GM12892 (cell line): Measurements from ENCODE around the gene RCL1.
A peak's percentile ranks its signal among the peaks of the same experiment; 100 is the strongest.

Source experiments
- DNase-seq: peaks from one replicate; pipeline ENCODE4 v3.0.0; 2011; ENCODE audit not compliant: insufficient read length
- FAIRE-seq: peaks from 2 replicates; lab custom pipeline; 2011; peaks lifted over from hg19 to GRCh38; lab: Jason Lieb, UNC
- POLR2A ChIP-seq: IDR thresholded peaks from 2 replicates; pipeline ENCODE4 v1.6.1; 2011; ENCODE audit warnings: low read depth, low read length, control low read depth
- POLR2AphosphoS5 ChIP-seq: IDR thresholded peaks from 2 replicates; pipeline ENCODE4 v1.6.1; 2011; ENCODE audit warnings: low read depth, low read length, control low read depth
- TAF1 ChIP-seq: IDR thresholded peaks from 2 replicates; pipeline ENCODE4 v1.6.1; 2011; ENCODE audit warnings: low read depth, mild to moderate bottlenecking, control low read depth, low read length, borderline replicate concordance

The RCL1 gene

DNA sequence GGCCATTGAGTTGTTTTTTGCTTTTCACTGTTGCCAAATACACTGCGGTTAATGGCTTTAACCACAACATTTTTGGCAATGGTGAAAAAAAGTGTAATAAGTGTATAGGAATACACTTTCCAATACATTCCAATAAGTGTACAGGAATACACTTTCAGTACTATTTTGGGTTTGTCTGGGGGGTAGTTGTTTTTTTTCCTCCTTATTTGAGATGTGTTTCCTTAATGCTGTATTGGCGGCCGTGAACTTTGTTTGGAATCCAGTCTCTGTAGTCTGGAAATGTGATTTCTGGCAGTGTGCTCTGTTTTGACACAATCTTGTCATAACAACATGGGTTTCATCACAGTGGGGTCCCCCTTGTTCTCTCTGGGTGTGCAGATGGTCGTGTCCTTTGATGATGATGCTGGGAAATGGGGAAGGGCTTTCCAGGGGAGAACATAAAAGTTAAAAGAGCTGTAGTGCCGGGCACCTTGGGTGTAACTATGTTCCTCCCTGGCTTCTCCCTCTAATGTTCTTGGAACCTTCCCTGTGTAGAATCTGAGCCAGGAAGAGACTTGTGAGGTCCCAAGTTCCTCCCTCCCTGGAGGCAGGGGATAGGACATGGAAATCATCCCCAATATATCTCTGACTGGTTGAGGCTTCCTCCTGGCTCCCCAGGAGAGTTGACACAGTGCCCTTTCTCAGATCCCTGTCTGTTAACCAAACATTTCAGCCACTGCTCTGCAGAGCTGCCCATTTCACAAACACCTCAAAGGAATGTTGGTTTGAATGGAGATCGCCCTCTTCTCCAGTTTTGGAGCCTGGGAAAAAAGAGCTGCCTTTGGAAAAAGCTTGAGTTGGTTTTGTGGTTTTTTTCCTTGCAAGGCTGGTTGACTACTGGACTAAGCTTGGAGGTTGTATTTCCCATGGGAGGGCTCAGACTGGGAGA, 44.8 kb downstream of the RCL1 start:
- FAIRE-seq, result no peak
- DNase-seq, result no peak
- TF ChIP-seq POLR2AphosphoS5 (no peak), TAF1 (no peak), POLR2A (no peak)

DNA sequence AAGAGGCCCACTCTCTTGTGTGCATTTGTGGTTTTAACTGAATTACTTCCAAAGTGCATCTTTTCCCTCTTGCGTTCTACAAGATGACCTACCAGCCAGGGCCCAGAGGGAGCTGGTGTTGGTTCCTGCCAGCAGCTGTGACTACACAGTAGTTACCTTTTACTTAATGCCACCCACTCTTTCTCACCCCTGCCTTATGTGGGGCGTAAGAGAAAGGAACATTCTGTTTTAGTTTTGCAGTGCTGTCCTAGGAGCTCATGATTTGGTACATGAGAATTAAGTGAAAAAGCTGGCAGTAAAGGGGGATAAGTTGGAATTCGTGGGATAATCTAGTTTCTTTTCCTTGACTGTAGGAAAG, 45.4 kb downstream of the RCL1 start:
- FAIRE-seq, result no peak
- DNase-seq, result no peak
- TF ChIP-seq POLR2AphosphoS5, result no peak
- no peak for TF ChIP-seq POLR2A
- no peak for TF ChIP-seq TAF1

GRCh38 chr9:4839470-4839912, 46.7 kb downstream of the RCL1 start:
- DNase-seq (no peak), FAIRE-seq (no peak)
- TF ChIP-seq POLR2A, result no peak
- no peak for TF ChIP-seq POLR2AphosphoS5
- no peak for TF ChIP-seq TAF1

DNA sequence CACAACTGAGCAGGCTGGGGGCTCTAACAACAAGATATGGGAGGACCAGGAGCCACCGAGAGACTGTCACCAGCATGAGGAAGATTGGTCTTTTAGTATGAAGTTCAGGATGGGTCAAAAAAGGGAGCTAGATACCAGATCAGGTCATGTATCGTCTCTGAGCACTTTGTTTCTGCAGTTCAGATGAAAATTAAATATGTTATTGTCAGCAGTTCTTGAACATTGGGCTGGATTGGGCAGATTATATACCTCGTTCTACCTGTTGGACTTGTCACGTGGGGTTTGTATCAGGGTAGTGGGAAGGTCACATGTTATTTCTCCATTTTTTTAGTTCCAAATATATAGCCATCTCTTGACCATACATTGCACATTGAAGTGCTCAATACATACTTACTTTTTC, 47.3 kb downstream of the RCL1 start:
- TF ChIP-seq POLR2AphosphoS5, result no peak
- no peak for TF ChIP-seq POLR2A
- TF ChIP-seq TAF1, result no peak
- FAIRE-seq, result no peak
- DNase-seq, result no peak

GRCh38 chr9:4842213-4842612, 49.5 kb downstream of the RCL1 start:
- DNase-seq, result no peak
- TF ChIP-seq TAF1 (no peak), POLR2AphosphoS5 (no peak), POLR2A (no peak)
- FAIRE-seq, result no peak

DNA sequence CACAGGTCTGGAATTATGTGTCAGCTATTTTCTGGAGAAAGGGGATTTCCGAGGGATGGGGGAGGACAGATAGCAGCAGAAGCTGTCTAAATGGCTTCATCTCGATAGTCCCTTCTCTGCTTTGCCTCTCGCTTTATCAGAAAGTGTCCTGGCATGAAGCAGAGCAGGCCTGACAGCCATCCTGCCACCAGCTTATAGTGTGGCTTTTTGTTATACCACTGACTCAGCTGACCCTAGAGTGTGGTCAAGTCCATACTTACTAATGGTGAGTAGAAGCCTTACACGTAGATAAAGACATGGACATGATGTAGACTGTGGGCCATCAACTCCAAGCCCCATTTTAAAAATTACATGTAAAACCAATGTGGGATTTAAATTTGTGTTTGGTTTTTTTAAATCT, 50.0 kb downstream of the RCL1 start:
- DNase-seq, result no peak
- no peak for FAIRE-seq
- no peak for TF ChIP-seq POLR2AphosphoS5
- no peak for TF ChIP-seq TAF1
- TF ChIP-seq POLR2A, result no peak

- DNase-seq, result no peak
- FAIRE-seq, result no peak
- TF ChIP-seq TAF1, result no peak
- no peak for TF ChIP-seq POLR2AphosphoS5
- no peak for TF ChIP-seq POLR2A
Observed at GRCh38 chr9:4844056-4844838, 51.5 kb downstream of the RCL1 start.

DNA sequence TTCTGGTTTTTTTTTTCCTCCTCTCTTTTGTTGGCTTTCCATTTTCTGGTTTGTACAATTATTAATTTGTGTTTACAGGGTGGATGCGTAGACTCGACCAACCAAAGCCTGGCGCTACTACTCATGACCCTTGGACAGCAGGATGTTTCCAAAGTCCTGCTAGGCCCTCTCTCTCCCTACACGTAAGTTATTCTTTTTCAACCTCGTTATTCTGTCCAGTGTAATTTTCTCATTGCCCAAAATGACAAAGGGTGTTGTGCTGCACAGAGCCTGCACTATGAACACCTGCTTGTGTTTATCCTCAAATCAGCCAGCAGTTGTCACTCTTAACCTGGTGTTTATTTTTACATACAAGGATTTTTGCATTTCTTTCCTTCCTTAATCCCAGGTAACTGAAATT, 56.6 kb downstream of the RCL1 start:
- no peak for DNase-seq
- FAIRE-seq, result peak; percentile 38
- no peak for TF ChIP-seq TAF1
- TF ChIP-seq POLR2A, result no peak
- no peak for TF ChIP-seq POLR2AphosphoS5

- TF ChIP-seq TAF1 (no peak), POLR2AphosphoS5 (no peak), POLR2A (no peak)
Observed at GRCh38 chr9:4850603-4851310, 58.0 kb downstream of the RCL1 start.

DNA sequence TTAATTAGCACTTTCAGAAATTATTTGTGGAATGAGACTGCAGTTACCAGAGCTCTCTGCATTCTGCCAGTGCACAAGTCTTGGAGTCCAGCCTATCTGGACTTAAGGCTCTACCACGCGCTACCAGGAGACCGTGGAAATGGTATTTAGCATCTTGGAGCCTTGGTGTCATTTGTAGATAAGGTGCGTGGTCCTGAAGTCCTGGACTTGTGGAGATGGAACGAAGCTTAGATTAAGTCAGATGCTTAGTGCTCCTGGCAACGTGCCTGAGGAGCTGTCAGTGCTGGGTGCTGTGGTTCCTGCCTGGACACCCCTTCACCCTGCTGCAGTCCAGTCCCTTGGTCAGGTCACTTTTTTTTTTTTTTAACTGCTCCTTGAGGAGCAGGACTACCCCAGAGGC, 59.7 kb downstream of the RCL1 start:
- TF ChIP-seq POLR2AphosphoS5 (no peak), TAF1 (no peak), POLR2A (no peak)
- FAIRE-seq, result no peak
- no peak for DNase-seq

More at GRCh38 chr9:4850603-4851310, 58.0 kb downstream of the RCL1 start:
- DNase-seq, result no peak
- no peak for FAIRE-seq

DNA sequence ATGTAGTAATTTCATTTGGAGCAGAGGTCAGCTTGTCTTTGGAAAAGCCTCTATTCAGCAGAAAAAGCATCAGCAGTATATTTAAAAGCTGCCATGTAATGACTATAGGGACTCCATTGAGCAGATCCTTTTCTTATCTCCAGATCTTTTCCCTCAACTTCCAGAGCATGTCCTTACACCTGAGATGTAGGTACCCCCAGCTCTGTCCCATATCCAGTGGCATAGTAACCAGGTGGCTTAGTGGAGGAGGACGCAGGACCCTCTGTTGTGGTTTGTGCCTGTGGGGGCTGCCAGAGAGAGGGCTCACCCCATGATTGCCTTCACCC, 61.5 kb downstream of the RCL1 start:
- TF ChIP-seq POLR2A (no peak), POLR2AphosphoS5 (no peak), TAF1 (no peak)
- FAIRE-seq (no peak), DNase-seq (no peak)
